BJ (cell line): ENCODE measurements around the gene MCC. TPM values are rescaled to one million over a fixed set of nuclear protein-coding genes. Genes with fewer than 3 reads are reported as not detected.
"Not testable (repeated sequence)": the region's sequence is repeated elsewhere in the genome, so short reads cannot be mapped to it uniquely, and the experiment has no call there.

Source experiments
- CTCF ChIA-PET: fragments of 350-600 bp; formaldehyde crosslinking; extraction: SDS; loops from one replicate; lab custom pipeline; 2021; ENCODE audit warnings: antibody characterized with exemption, inconsistent platforms; lab: Yijun Ruan, JAX
- POLR2A ChIA-PET: fragments of 300-600 bp; sonication (Branson Sonifier 250); formaldehyde crosslinking; extraction: SDS; loops from one replicate; lab custom pipeline; 2021; ENCODE audit warnings: antibody characterized with exemption; lab: Charles Lee
- DNase-seq: peaks from one replicate; pipeline ENCODE4 v3.0.0-alpha.2; 2011; ENCODE audit warnings: low read depth
- H3K27me3 ChIP-seq: 2 replicates; pipeline ENCODE4 v1.6.0; 2011; ENCODE audit warnings: low read length; ENCODE audit not compliant: control insufficient read depth, insufficient read depth
- H3K36me3 ChIP-seq: 2 replicates; pipeline ENCODE4 v1.5.1; 2011; ENCODE audit warnings: low read length; ENCODE audit not compliant: control insufficient read depth, insufficient read depth
- H3K4me3 ChIP-seq: 2 replicates; pipeline ENCODE4 v1.5.1; 2011; ENCODE audit warnings: low read depth, mild to moderate bottlenecking, control low read depth, low read length
- CTCF ChIP-seq: IDR thresholded peaks from 2 replicates; pipeline ENCODE4 v1.5.1; 2011; ENCODE audit warnings: low read depth, mild to moderate bottlenecking, control low read depth, inconsistent platforms, low read length, moderate library complexity; ENCODE audit not compliant: insufficient read depth
- polyA plus RNA-seq: library from polyadenylated mRNA; depleted of rRNA; stranded (reverse); fragments of >200 nt; gene quantifications from 2 replicates; pipeline ENCODE4 v1.2.3, GENCODE V29; 2011

The MCC gene
- polyA plus RNA-seq, 1 experiment: 2.3 TPM

DNA sequence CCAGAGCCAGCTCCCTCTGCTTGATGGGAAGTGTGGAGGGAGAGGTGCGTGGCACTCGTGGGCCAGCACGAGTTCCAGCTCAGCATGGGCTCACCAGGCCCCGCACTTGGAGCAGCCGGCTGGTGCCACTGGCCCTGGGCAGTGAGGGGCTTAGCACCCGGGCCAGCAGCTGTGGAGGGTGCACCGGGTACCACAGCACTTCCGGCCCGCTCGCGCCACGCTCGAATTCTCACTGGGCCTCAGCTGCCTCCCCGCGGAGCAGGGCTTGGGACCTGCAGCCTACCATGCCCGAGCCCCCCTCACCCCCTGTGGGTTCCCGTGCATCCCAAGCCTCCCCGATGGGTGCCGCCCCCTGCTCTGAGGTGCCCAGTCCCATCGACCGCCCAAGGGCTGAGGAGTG, 413.2 kb downstream of the MCC start:
- ChIA-PET CTCF (no interaction called here), POLR2A (no interaction called here)
- Histone ChIP-seq H3K36me3 (no peaks in the 10 kb centered on the region), H3K4me3 (no peak overlapping the region), H3K27me3 (no peaks in the 10 kb centered on the region)
- no peak for DNase-seq
- TF ChIP-seq CTCF: no peak

DNA sequence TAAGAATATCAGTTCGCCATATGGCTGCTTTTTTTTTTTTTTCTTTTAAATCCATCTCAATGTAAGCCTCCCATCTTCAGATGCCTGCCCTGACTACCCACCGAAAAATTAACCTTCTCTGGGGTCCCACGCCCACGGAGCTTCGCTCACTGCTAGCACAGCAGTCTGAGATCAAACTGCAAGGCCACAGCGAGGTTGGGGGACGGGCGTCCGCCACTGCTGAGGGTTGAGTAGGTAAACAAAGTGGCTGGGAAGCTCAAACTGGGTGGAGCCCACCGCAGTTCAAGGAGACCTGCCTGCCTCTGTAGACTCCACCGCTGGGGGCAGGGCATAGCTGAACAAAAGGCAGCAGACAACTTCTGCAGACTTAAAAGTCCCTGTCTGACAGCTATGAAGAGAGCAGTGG, 414.6 kb downstream of the MCC start:
- H3K27me3 ChIP-seq, DNase-seq, POLR2A ChIA-PET, CTCF ChIA-PET, H3K36me3 ChIP-seq, H3K4me3 ChIP-seq: not testable (repeated sequence)

DNA sequence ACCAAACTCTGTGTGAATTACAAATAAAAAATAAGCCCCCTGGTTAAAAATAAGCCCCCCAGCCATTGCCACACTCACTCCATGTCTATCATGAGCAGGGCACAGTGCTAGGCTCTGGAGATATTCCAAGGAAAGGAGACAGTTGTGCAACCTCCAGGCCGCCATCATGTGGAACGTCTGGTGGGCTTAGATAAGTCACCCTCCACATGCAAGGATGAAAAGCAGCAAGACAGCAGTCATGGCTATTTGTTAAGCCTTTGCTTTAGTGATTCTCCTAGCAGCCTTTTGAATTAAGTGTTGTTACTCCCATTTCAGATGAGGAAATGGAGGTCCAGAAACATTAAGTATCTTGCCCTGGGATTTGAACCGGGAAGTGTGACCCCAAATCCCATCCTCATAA, 416.9 kb downstream of the MCC start:
- ChIA-PET POLR2A (no interaction called here), CTCF (interaction anchor here (0.7 to 1.6 kb wide), 3 partner anchors 11 to 14 kb away, joined by 3 to 5 read pairs (median 3); no protein-coding TSS in a partner anchor)
- no peak for TF ChIP-seq CTCF
- Histone ChIP-seq H3K36me3 (peaks cover 2% of the 10 kb centered on the region), H3K27me3 (no peaks in the 10 kb centered on the region), H3K4me3 (no peak overlapping the region)
- DNase-seq: no peak

DNA sequence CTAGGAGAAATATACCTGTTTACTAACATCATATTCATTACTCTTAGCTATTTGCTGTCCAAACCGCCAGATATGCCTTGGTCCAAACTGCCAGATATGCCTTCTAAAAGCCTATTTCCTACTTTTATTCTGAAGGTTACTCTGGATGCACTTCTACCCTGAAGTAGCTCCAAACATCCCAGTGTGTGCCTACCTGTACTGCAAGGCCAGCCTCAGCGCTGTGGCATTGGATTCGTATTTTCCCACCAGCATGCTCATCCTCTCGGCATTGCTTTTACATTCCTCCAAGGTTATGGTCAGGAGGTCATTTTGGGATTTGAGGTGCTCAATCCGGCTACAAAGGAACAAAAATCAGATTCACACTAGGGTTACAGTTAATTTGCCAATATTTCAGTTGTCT, 417.4 kb downstream of the MCC start:
- Histone ChIP-seq H3K27me3 (no peaks in the 10 kb centered on the region), H3K36me3 (peaks cover 2% of the 10 kb centered on the region), H3K4me3 (no peak overlapping the region)
- DNase-seq: no peak
- no peak for TF ChIP-seq CTCF
- ChIA-PET POLR2A (no interaction called here), CTCF (no interaction called here)

DNA sequence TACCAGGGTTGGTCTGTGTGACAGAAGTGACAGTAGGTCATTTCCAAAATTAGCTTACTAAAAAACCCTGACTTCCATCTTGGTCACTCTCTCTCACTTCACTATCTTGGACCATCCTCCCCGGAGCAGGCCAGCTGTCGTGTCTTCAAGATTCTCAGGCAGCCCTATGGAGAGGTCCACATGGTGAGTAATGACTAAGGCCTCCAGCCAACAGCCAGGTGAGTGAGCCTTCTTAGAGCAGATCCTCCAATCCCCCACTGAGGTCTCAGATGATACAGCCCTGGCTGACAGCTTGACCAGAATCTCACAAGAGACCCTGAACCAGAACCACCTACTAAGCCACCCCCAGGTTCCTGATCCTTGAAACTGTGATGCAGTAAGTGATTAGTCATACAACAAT, 419.7 kb downstream of the MCC start:
- no peak overlapping the region for H3K4me3 ChIP-seq
- no peak for DNase-seq
- POLR2A ChIA-PET: no interaction called here
- H3K36me3 ChIP-seq: peaks cover 6% of the 10 kb centered on the region
- CTCF ChIA-PET: interaction anchor here (0.5 to 1.0 kb wide), 3 partner anchors 57 to 107 kb away, joined by 3 to 4 read pairs (median 3); no protein-coding TSS in a partner anchor
- H3K27me3 ChIP-seq: no peaks in the 10 kb centered on the region; the same call in 1 of the 2 replicates
- TF ChIP-seq CTCF: no peak
